Left lung (tissue), 10 donors: Measurements from ENCODE around the gene STAM. TPM values are rescaled to one million over a fixed set of nuclear protein-coding genes. Genes with fewer than 3 reads are reported as not detected.

Experiments
- ATAC-seq: fragments of 200-7000 bp; cut with Tn5 transposase; one replicate; pipeline ENCODE4 v1.9.1; 2020; ENCODE audit warnings: moderate library complexity
- DNase-seq, 4 donors: peaks; one replicate each; pipeline ENCODE4 v3.0.0-alpha.2; 2013 to 2020
- H3K27ac ChIP-seq, 2 donors: fragments of 200-600 bp; sonication (generic) in 1 of 2; one replicate each; pipeline versions ENCODE4 v1.5.0 to v1.8.0; 2020 to 2021
- H3K27me3 ChIP-seq, 2 donors: fragments of 200-600 bp; sonication (generic) in 1 of 2; one replicate each; pipeline versions ENCODE4 v1.5.0 to v1.8.0; 2020 to 2021
- H3K36me3 ChIP-seq, 2 donors: fragments of 200-600 bp; sonication (generic) in 1 of 2; one replicate each; pipeline versions ENCODE4 v1.5.0 to v1.8.0; 2020 to 2021
- H3K4me1 ChIP-seq, 2 donors: fragments of 200-600 bp; one replicate each; pipeline ENCODE4 v1.8.0; 2021
- H3K4me3 ChIP-seq, 2 donors: fragments of 200-600 bp; sonication (generic) in 1 of 2; one replicate each; pipeline versions ENCODE4 v1.5.0 to v1.8.0; 2020 to 2021; ENCODE audit warnings: mild to moderate bottlenecking in 1 of 2
- H3K9me3 ChIP-seq, 2 donors: fragments of 200-600 bp; sonication (generic) in 1 of 2; one replicate each; pipeline versions ENCODE4 v1.5.0 to v1.8.0; 2020 to 2021
- intact Hi-C, 2 donors: fragments of 100-400 bp; cut with DNase I; formaldehyde crosslinking; loops; one replicate each; pipeline versions ENCODE4 v1.11.2 to v1.14.2; 2022
- polyA plus RNA-seq, 6 donors: library from polyadenylated mRNA; unstranded; fragments of 120-200 nt; gene quantifications; one replicate each; pipeline ENCODE4 v1.2.1, GENCODE V29; 2013; ENCODE audit not compliant: insufficient read length in 6 of 6
- total RNA-seq, 2 donors: library from RNA; stranded (reverse); fragmentation: NEBNext Ultra II Directional; extraction: Animal tissue kit (Norgen Biotek cat#: 25700); gene quantifications; one replicate each; pipeline ENCODE4 v1.2.1, GENCODE V29; 2021
- TF ChIP-seq, protein P1 (sequence below), 2 donors: fragments of 200-600 bp; sonication (generic) in 1 of 2; IDR thresholded peaks; one replicate each; pipeline versions ENCODE4 v1.5.0 to v1.8.0; 2021; ENCODE audit warnings: antibody characterized with exemption in 2 of 2
- donor health status: DM: no; HTN: yes; CAD: no.
- donor health status: DM: no; HTN: no; CAD: no.

STAM gene
- total and polyA plus RNA-seq, 8 donors = 33.4 to 42.3 (median 37.8) TPM

- no peak overlapping the region for H3K4me3 ChIP-seq
- intact Hi-C loops = no loop called here
- H3K27me3 ChIP-seq = no peaks in the 10 kb centered on the region
Observed at GRCh38 chr10:17663450-17663849, 19.5 kb downstream of the STAM start.

DNA sequence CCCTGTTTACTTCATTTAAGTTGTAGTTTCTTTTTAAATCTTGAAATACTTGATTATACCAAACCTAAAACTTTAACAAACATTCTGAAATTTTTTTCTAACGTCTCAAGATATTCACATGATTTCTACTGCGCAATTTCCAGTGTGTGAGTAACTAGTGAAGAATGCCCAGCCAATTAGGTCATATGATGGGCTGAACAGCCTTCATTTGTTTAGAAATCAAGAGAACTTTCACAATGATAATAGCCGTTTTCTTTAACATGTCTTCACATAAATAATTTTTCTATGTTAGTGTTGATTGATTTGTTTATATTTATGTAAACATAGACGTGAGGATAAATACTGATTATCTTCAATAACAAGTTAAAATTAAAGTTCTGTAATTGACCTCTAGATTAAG, 21.8 kb downstream of the STAM start:
- TF ChIP-seq, protein P1, sequence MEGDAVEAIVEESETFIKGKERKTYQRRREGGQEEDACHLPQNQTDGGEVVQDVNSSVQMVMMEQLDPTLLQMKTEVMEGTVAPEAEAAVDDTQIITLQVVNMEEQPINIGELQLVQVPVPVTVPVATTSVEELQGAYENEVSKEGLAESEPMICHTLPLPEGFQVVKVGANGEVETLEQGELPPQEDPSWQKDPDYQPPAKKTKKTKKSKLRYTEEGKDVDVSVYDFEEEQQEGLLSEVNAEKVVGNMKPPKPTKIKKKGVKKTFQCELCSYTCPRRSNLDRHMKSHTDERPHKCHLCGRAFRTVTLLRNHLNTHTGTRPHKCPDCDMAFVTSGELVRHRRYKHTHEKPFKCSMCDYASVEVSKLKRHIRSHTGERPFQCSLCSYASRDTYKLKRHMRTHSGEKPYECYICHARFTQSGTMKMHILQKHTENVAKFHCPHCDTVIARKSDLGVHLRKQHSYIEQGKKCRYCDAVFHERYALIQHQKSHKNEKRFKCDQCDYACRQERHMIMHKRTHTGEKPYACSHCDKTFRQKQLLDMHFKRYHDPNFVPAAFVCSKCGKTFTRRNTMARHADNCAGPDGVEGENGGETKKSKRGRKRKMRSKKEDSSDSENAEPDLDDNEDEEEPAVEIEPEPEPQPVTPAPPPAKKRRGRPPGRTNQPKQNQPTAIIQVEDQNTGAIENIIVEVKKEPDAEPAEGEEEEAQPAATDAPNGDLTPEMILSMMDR (IDR thresholded peaks at IDR 0.05) = no peak
- Histone ChIP-seq H3K36me3 (peaks cover 0 to 6% of the 10 kb centered on the region in 2 donors), H3K27ac (peak overlapping the region; percentile 68 to 88), H3K4me1 (peaks cover 0 to 34% of the 10 kb centered on the region in 2 donors), H3K9me3 (no peaks in the 10 kb centered on the region), H3K4me3 (no peak overlapping the region), H3K27me3 (no peaks in the 10 kb centered on the region)
- ATAC-seq (peak; percentile 90), DNase-seq (peak in 2 of 4 donors; percentile 57 to 78)
- intact Hi-C loops = no loop called here

More at GRCh38 chr10:17663450-17663849, 19.5 kb downstream of the STAM start:
- peaks cover 0 to 10% of the 10 kb centered on the region in 2 donors for H3K36me3 ChIP-seq
- peaks cover 0 to 29% of the 10 kb centered on the region in 2 donors for H3K4me1 ChIP-seq
- TF ChIP-seq, protein P1 (IDR thresholded peaks at IDR 0.05) = no peak
- H3K27ac ChIP-seq = no peak overlapping the region
- H3K9me3 ChIP-seq = no peaks in the 10 kb centered on the region
- ATAC-seq (no peak), DNase-seq (no peak)

- TF ChIP-seq, protein P1 (IDR thresholded peaks at IDR 0.05) = no peak
- Histone ChIP-seq H3K4me3 (no peak overlapping the region), H3K9me3 (no peaks in the 10 kb centered on the region), H3K36me3 (no peaks in the 10 kb centered on the region), H3K27me3 (no peaks in the 10 kb centered on the region), H3K4me1 (peaks cover 0 to 45% of the 10 kb centered on the region in 2 donors), H3K27ac (no peak overlapping the region)
- no peak for ATAC-seq
- intact Hi-C loops = no loop called here
- DNase-seq = no peak
Observed at GRCh38 chr10:17668435-17669184, 24.7 kb downstream of the STAM start.

DNA sequence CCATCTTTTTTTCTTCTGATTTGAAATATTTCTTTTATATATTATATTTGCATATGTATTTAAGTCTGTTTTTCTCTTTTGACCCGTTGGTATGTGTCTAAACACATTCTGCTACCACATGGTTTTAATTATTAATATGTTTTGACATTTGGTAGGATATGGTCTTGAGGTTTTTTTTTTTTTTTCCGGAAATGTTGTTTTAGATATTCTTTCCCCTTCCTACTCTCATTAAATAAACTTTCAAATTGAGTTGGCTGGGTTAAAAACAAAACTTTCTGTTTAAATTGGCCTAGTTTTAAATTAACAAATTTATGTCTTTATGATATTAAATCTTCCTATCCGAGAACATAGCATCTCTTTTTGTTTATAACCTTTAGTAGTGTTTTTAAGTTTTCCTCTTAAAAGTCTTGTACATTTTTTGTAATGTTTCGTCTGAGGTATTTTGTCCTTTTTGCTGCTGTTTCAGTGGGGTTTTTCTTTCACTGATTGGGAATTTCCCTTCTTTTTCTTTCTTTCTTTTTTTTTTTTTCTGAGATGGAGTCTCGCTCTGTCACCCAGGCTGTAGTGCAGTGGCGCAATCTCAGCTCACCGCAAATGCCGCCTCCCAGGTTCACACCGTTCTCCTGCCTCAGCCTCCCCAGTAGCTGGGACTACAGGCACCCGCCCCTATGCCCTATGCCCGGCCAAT, 25.4 kb downstream of the STAM start:
- no peaks in the 10 kb centered on the region for H3K27me3 ChIP-seq
- no peaks in the 10 kb centered on the region for H3K9me3 ChIP-seq
- ATAC-seq (no peak), DNase-seq (no peak)
- TF ChIP-seq, protein P1 (IDR thresholded peaks at IDR 0.05) = no peak
- no peak overlapping the region for H3K4me3 ChIP-seq
- H3K27ac ChIP-seq = no peak overlapping the region
- intact Hi-C loops = no loop called here
- H3K4me1 ChIP-seq = peaks cover 0 to 47% of the 10 kb centered on the region in 2 donors
- no peaks in the 10 kb centered on the region for H3K36me3 ChIP-seq

DNA sequence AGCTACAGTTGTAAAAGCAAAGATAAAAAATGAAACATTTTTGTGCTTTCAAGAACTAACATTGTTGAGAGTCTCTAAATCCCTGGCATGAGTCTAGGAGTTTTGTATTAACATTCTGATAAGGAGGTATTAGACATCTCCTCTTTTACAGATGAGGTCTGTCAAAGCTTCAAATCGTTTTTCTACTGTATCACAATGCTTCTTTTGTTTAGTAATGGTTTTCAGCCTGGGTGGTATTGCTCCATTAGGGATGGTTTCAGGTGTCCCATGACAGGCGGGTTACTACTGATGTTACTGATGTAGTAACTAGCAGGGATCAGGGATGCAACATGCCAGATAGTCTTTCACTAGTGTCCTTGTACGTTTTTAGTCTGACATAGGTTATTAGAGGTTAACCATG, 27.4 kb downstream of the STAM start:
- ATAC-seq (no peak), DNase-seq (no peak)
- TF ChIP-seq, protein P1 (IDR thresholded peaks at IDR 0.05) = no peak
- no peaks in the 10 kb centered on the region for H3K27me3 ChIP-seq
- peaks cover 0 to 30% of the 10 kb centered on the region in 2 donors for H3K4me1 ChIP-seq
- no peaks in the 10 kb centered on the region for H3K9me3 ChIP-seq
- no peaks in the 10 kb centered on the region for H3K36me3 ChIP-seq
- intact Hi-C loops = no loop called here
- H3K27ac ChIP-seq = no peak overlapping the region
- H3K4me3 ChIP-seq = no peak overlapping the region
